HEK293 (cell line): Measurements from ENCODE around the gene ADD2.

Experiments
- CTCF ChIA-PET: fragments of 350-600 bp; formaldehyde crosslinking; extraction: SDS; loops from one replicate; lab custom pipeline; 2021; ENCODE audit warnings: antibody characterized with exemption; lab: Yijun Ruan, JAX
- POLR2A ChIA-PET: fragments of 300-600 bp; formaldehyde crosslinking; extraction: SDS; loops from one replicate; lab custom pipeline; 2020; ENCODE audit warnings: antibody characterized with exemption, inconsistent platforms; lab: Yijun Ruan, JAX
- H3K27ac ChIP-seq: fragments of 200-500 bp; sonication (Bioruptor generic); 2 replicates; pipeline ENCODE4 v1.5.1; 2014; ENCODE audit warnings: low read depth, low read length, control low read depth, inconsistent platforms; ENCODE audit errors: extremely low read depth
- H3K36me3 ChIP-seq, 2 experiments: fragments of 200-500 bp in 1 of 2; sonication (Bioruptor generic) in 1 of 2; 1 replicate in 1 of 2; 2 replicates in 1 of 2; pipeline ENCODE4 v1.5.1; 2014 to 2017; ENCODE audit warnings: inconsistent platforms in 2 of 2, low read length in 2 of 2; ENCODE audit not compliant: control insufficient read depth in 2 of 2, insufficient read depth in 1 of 2
- H3K4me1 ChIP-seq: fragments of 200-500 bp; sonication (Bioruptor generic); 2 replicates; pipeline ENCODE4 v1.5.1; 2014; ENCODE audit warnings: mild to moderate bottlenecking, low read length, inconsistent platforms; ENCODE audit not compliant: control insufficient read depth, insufficient read depth
- H3K4me3 ChIP-seq: 2 replicates; pipeline ENCODE4 v1.5.1; 2011; ENCODE audit warnings: low read depth, mild to moderate bottlenecking, control low read depth, low read length, moderate library complexity
- H3K9me3 ChIP-seq: fragments of 200-500 bp; sonication (Bioruptor generic); 2 replicates; pipeline ENCODE4 v1.5.1; 2014; ENCODE audit warnings: low read depth, low read length, inconsistent platforms; ENCODE audit not compliant: control insufficient read depth, insufficient read depth
- GLIS1 ChIP-seq: fragments of 450-650 bp; formaldehyde crosslinking; IDR thresholded peaks from 2 replicates; pipeline ENCODE4 v1.5.1; 2016; ENCODE audit warnings: missing biosample characterization, missing genetic modification characterization
- SP2 ChIP-seq: fragments of 450-650 bp; formaldehyde crosslinking; IDR thresholded peaks from 2 replicates; pipeline ENCODE4 v1.5.1; 2016; ENCODE audit warnings: missing biosample characterization, missing genetic modification characterization
- ZNF114 ChIP-seq: fragments of 450-650 bp; formaldehyde crosslinking; IDR thresholded peaks from 2 replicates; pipeline ENCODE4 v1.5.0; 2017; ENCODE audit warnings: missing biosample characterization, missing genetic modification characterization
- ZNF302 ChIP-seq: fragments of 450-650 bp; formaldehyde crosslinking; IDR thresholded peaks from 2 replicates; pipeline ENCODE4 v1.5.1; 2016; ENCODE audit warnings: missing biosample characterization, missing genetic modification characterization, low read depth
- ZNF366 ChIP-seq: fragments of 450-650 bp; formaldehyde crosslinking; conservative IDR thresholded peaks from 2 replicates; pipeline ENCODE4 v1.5.1; 2016; ENCODE audit warnings: missing biosample characterization, missing genetic modification characterization
- ZNF423 ChIP-seq: fragments of 450-650 bp; formaldehyde crosslinking; IDR thresholded peaks from 2 replicates; pipeline ENCODE4 v1.5.1; 2016; ENCODE audit warnings: missing biosample characterization, missing genetic modification characterization
- ZNF433 ChIP-seq: fragments of 450-650 bp; formaldehyde crosslinking; IDR thresholded peaks from 2 replicates; pipeline ENCODE4 v1.5.1; 2016; ENCODE audit warnings: missing biosample characterization, missing genetic modification characterization, low read depth
- ZNF518A ChIP-seq: fragments of 450-650 bp; formaldehyde crosslinking; conservative IDR thresholded peaks from 2 replicates; pipeline ENCODE4 v1.5.1; 2016; ENCODE audit warnings: low read depth, missing biosample characterization, missing genetic modification characterization
- ZNF561 ChIP-seq: fragments of 450-650 bp; IDR thresholded peaks from 2 replicates; pipeline ENCODE4 v1.5.1; 2018; ENCODE audit warnings: missing biosample characterization, missing genetic modification characterization, borderline replicate concordance
- ZNF629 ChIP-seq: fragments of 450-650 bp; formaldehyde crosslinking; IDR thresholded peaks from 2 replicates; pipeline ENCODE4 v1.5.1; 2017; ENCODE audit warnings: missing biosample characterization, missing genetic modification characterization
- ZNF692 ChIP-seq: fragments of 450-650 bp; formaldehyde crosslinking; IDR thresholded peaks from 2 replicates; pipeline ENCODE4 v1.5.1; 2016; ENCODE audit warnings: missing biosample characterization, missing genetic modification characterization
- ZNF707 ChIP-seq: fragments of 450-650 bp; formaldehyde crosslinking; IDR thresholded peaks from 2 replicates; pipeline ENCODE4 v1.5.1; 2016; ENCODE audit warnings: missing biosample characterization, missing genetic modification characterization
- ZNF792 ChIP-seq: fragments of 450-650 bp; formaldehyde crosslinking; IDR thresholded peaks from 2 replicates; pipeline ENCODE4 v1.5.1; 2016; ENCODE audit warnings: missing biosample characterization, missing genetic modification characterization
- ZSCAN23 ChIP-seq: fragments of 450-650 bp; formaldehyde crosslinking; IDR thresholded peaks from 2 replicates; pipeline ENCODE4 v1.5.1; 2016; ENCODE audit warnings: missing biosample characterization, missing genetic modification characterization
- TF ChIP-seq, protein P1 (sequence below): sonication (generic); formaldehyde crosslinking; IDR thresholded peaks from 2 replicates; pipeline ENCODE4 v1.8.1; 2022; ENCODE audit warnings: mild to moderate bottlenecking, moderate library complexity, missing genetic modification reagents
- TF ChIP-seq, protein P2 (sequence below): fragments of 450-650 bp; formaldehyde crosslinking; IDR thresholded peaks from 2 replicates; pipeline ENCODE4 v1.5.1; 2016; ENCODE audit warnings: missing biosample characterization, missing genetic modification characterization
- TF ChIP-seq, protein P3 (sequence below): fragments of 450-650 bp; formaldehyde crosslinking; IDR thresholded peaks from 2 replicates; pipeline ENCODE4 v1.5.1; 2016; ENCODE audit warnings: missing biosample characterization, missing genetic modification characterization
- TF ChIP-seq, protein P4 (sequence below): IDR thresholded peaks from 2 replicates; pipeline ENCODE4 v1.6.1; 2011; ENCODE audit warnings: mild to moderate bottlenecking, low read depth, low read length, borderline replicate concordance

Gene ADD2

DNA sequence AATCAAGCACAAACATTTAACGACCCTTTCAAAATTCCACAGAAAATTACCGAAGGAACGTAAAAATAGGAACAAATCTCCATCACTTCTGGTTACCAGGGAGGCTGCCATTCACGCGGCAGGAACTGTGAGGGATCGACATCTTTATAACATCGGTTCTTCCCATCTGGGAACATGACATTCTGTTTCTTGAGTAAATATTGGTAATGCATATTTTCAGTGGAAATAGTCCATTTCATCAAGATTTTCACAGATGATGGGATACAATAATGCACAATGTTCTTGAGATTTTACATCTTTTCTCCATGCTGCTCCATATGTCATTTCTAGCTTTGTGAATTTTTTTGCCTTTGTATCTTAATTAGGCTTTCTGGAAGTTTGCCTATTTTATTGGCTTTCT, 10.0 kb downstream of the ADD2 start:
- ChIA-PET CTCF (interaction anchor here (0.8 to 2.3 kb wide), 2 partner anchors 11 to 162 kb away, joined by 4 to 12 read pairs; partner anchors contain the start of gene ADD2), POLR2A (no interaction called here)
- peaks cover 4% of the 10 kb centered on the region; the same call in 1 of the 2 replicates for H3K4me1 ChIP-seq
- H3K4me3 ChIP-seq: no peak overlapping the region
- H3K27ac ChIP-seq: no peak overlapping the region
- no peaks in the 10 kb centered on the region for H3K36me3 ChIP-seq
- no peak for TF ChIP-seq ZNF561 (tag by site-specific recombination)
- TF ChIP-seq, protein P1, sequence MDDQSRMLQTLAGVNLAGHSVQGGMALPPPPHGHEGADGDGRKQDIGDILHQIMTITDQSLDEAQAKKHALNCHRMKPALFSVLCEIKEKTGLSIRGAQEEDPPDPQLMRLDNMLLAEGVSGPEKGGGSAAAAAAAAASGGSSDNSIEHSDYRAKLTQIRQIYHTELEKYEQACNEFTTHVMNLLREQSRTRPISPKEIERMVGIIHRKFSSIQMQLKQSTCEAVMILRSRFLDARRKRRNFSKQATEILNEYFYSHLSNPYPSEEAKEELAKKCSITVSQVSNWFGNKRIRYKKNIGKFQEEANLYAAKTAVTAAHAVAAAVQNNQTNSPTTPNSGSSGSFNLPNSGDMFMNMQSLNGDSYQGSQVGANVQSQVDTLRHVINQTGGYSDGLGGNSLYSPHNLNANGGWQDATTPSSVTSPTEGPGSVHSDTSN (CRISPR knock-in tag): no peak
- TF ChIP-seq ZNF707 (tag by site-specific recombination): no peak
- TF ChIP-seq ZSCAN23 (tag by site-specific recombination): no peak
- no peak for TF ChIP-seq ZNF366 (tag by site-specific recombination)
- no peak for TF ChIP-seq SP2 (tag by site-specific recombination)
- TF ChIP-seq ZNF114 (tag by site-specific recombination): no peak
- no peak for TF ChIP-seq ZNF792 (tag by site-specific recombination)
- TF ChIP-seq GLIS1 (tag by site-specific recombination): no peak
- no peak for TF ChIP-seq ZNF423 (tag by site-specific recombination)
- TF ChIP-seq, protein P2, sequence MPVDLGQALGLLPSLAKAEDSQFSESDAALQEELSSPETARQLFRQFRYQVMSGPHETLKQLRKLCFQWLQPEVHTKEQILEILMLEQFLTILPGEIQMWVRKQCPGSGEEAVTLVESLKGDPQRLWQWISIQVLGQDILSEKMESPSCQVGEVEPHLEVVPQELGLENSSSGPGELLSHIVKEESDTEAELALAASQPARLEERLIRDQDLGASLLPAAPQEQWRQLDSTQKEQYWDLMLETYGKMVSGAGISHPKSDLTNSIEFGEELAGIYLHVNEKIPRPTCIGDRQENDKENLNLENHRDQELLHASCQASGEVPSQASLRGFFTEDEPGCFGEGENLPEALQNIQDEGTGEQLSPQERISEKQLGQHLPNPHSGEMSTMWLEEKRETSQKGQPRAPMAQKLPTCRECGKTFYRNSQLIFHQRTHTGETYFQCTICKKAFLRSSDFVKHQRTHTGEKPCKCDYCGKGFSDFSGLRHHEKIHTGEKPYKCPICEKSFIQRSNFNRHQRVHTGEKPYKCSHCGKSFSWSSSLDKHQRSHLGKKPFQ (tag by site-specific recombination): no peak
- TF ChIP-seq, protein P3, sequence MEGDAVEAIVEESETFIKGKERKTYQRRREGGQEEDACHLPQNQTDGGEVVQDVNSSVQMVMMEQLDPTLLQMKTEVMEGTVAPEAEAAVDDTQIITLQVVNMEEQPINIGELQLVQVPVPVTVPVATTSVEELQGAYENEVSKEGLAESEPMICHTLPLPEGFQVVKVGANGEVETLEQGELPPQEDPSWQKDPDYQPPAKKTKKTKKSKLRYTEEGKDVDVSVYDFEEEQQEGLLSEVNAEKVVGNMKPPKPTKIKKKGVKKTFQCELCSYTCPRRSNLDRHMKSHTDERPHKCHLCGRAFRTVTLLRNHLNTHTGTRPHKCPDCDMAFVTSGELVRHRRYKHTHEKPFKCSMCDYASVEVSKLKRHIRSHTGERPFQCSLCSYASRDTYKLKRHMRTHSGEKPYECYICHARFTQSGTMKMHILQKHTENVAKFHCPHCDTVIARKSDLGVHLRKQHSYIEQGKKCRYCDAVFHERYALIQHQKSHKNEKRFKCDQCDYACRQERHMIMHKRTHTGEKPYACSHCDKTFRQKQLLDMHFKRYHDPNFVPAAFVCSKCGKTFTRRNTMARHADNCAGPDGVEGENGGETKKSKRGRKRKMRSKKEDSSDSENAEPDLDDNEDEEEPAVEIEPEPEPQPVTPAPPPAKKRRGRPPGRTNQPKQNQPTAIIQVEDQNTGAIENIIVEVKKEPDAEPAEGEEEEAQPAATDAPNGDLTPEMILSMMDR: no peak
- no peak for TF ChIP-seq ZNF433 (tag by site-specific recombination)
- no peak for TF ChIP-seq ZNF629 (tag by site-specific recombination)
- TF ChIP-seq, protein P4, sequence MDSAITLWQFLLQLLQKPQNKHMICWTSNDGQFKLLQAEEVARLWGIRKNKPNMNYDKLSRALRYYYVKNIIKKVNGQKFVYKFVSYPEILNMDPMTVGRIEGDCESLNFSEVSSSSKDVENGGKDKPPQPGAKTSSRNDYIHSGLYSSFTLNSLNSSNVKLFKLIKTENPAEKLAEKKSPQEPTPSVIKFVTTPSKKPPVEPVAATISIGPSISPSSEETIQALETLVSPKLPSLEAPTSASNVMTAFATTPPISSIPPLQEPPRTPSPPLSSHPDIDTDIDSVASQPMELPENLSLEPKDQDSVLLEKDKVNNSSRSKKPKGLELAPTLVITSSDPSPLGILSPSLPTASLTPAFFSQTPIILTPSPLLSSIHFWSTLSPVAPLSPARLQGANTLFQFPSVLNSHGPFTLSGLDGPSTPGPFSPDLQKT: no peak
- TF ChIP-seq ZNF302 (tag by site-specific recombination): no peak
- TF ChIP-seq ZNF692 (tag by site-specific recombination): no peak
- no peak for TF ChIP-seq ZNF518A
- no peaks in the 10 kb centered on the region for H3K9me3 ChIP-seq
